CD4-positive, alpha-beta T cell treated with Interleukin-10 for 1 hour (primary cell): ENCODE data around the gene TRMT2A.

Experiments
- DNase-seq: peaks from one replicate; pipeline ENCODE4 v3.0.0-alpha.2; 2020

TRMT2A gene

DNA sequence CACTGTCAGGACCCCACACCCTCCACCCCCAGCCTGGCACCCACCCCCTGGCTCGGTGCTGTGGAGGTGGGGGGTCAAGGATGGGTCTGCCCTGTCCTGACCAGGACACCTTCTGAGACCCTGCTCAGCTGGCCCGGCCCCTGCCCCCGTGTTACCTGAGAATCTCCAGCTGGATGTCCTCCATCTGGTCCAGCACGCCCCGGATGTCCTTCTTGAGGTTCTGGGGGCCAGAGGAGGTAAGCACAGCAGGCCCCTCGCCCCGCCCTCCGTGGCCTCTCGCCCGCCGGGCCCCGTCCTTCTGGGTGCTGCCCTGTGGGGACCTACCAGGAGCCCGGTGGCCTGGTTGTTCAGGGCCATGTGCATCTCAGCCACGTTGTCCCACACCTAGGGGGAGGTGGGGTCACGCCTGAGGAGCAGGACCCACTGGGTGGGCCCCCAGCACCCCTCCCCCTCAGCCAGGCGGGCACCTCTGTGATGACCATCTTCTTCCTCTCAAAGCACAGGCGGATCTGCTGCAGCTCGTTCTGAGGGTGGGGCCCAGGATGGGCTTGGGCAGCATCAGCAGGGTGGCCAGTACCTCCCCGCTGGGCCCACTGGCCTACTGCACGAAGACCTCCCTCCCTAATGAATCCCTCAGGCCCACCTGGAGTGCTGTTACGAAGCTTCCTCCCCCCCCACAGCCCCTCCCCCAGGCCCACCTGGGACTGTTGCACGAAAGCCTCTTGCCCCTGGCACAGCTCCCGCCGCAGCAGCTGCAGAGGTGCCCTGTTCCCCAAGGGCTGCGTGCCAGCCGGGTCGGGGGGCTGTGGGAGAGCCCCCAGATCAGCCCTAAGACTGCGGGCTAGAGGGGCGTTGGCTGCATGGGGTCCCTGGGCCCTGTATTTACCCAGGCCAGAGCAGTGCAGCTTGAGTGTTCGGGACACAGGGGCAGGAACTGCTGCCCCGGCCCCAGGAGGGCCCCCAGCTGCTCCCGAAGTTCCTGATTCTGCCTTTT lies 32.5 kb upstream of the TRMT2A start:
- no peak for DNase-seq

DNA sequence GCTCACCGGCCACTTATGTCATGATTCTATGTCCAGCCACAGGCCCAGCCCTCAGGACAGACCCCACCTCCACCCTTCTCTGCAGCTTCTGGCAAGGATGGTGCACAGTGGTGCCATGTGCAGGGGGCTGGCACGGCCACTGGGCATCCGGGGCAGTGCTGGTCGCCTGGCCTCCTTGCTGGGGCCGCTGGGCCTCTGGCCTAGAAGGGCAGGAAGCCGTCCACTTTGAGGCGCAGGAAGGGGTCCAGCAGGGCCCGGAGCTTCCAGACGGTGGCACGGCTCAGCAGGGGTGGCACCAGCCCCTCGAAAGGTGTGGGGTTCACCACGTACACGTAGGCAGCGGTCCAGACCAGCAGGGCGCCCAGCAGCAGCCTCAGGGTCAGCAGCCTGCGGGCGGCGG lies 31.4 kb upstream of the TRMT2A start:
- no peak for DNase-seq

DNA sequence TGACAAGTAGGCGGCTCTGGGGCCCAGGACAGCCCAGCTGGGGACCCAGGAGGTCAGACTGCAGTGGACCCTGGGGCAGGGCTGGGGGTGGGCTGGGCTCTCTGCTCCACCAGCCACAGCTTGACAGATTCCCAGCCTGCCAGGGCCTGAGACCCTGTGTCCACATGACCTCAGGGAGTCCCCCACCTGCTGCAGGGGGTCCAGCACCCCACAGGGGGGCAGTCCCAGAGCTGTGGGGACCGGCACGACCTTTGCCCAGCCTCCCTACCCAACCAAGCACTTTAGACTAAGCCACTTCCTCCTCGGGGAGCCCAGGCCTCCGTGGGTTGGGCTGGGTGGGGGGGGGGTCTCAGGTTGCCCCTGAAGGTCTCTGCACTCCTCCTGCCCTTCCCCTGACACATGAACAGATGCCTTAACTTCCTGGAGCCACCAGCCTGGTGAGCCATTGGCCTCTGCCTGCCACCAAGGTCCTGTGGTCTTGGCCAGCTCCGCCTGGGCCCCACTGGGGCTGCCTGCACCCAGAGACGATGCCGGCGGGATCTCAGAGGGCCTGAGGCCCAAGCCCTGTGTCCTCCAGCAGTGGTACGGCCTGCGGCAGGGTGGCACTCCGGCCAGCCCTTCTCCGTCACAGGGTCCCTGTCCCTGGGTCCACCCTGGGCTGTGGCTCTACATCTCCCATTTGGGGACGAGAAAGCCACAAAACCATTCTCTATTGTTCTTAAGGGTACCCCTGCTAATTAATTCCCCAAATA lies 30.4 kb upstream of the TRMT2A start:
- DNase-seq = no peak

DNA sequence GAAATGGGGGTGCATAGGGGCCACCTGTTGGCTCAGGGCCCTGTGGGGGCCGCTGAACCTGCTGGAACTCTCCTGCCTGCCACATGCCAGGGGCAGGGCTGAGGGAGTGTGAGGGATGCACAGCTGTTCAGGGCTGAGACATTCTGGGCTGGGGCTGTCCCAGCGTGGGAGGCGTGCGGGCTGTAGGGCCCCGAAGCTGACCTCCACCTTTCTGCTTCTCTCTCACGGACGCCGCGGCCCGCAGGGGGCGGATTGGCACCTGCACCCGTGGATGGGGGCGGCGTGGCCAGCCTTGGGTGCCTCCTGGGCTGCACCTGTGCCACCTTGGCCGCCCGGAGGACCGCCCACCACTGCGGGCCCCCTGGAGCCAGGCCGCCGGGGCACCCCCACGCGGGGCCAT lies 29.8 kb upstream of the TRMT2A start:
- no peak for DNase-seq

DNA sequence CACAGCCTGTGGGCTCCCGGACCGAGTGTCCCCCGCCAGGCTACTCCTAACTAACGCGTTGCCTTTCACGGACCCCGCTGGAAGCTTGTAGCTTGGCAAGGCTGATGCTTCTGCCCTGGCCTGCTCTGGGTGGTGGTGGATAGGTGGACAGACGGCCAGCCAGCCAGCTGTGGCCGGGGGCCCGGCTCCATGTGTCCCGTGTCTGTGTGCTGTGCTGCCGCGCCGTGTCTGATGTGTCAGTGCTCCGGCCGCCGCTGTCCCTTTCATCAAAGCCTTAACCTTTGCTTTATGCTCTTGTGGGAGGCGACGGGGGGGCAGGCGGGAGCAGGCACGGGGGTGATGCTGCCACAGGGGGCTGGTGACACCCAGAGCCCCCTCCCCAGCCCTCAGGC lies 28.8 kb upstream of the TRMT2A start:
- no peak for DNase-seq

DNA sequence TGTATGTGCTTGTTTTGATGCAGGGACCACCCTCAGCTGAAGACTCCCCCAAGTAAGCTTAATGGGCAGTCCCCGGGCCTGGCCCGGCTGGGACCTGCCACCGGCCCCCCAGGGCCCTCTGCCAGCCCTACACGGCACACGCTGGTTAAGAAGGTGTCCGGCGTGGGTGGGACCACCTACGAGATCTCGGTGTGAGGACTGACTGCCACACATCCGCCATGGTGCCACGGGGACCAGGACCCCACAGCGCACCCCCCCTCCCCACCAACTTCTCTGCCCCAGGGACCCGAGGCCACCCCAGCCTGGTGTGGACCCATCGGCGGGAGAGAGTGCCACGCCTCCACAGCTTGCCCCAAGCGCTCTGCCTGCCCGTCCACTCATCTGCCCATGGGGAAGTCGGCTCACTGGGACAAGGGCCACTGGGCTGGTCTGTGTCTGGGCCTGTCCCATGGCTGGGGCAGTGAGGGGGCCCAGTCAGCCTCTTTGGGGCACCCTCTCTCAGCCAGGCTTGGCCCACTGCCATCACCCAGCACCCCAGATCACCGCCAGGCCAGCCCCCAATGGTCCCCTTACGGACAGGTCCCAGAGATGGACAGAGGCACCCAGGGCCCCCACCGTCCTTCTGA lies 28.3 kb upstream of the TRMT2A start:
- DNase-seq = no peak

DNA sequence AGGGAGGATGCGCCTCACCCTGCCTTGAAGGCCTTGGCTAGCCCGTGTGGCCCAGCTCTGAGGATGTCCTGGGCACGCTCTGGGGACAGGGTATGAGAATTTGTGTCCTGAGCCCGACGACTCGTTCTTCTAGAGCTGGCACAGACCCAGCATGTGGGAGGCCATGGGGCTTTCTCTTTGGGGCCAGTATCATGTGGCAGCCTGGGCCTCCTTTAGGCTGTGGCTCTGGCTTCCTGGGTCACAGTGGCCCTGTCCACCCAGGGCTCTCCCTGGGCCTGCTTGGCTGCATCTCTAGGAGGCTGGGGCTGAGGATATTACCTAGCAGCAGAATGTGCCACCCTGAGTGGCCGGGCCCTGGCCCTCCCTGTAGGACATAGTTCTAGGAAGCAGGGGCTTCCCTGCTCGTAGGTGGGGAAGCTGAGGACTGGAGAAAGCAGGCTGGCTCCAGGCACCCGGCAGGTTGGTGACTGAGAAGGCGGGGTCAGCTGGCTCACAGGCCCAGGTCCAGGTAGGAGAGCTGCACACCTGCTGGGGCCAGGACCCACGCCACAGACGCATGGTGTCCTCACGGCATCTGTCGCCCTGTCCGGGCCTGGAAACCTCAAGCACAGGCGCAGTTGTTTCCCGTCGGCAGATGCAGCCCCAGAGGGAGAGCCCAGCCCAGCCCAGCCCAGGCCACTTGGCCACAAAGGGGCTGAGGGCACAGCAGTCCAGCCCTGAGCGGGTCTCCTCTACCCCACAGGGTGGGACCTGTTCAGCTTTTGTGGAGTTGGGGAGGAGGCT lies 27.0 kb upstream of the TRMT2A start:
- no peak for DNase-seq

DNA sequence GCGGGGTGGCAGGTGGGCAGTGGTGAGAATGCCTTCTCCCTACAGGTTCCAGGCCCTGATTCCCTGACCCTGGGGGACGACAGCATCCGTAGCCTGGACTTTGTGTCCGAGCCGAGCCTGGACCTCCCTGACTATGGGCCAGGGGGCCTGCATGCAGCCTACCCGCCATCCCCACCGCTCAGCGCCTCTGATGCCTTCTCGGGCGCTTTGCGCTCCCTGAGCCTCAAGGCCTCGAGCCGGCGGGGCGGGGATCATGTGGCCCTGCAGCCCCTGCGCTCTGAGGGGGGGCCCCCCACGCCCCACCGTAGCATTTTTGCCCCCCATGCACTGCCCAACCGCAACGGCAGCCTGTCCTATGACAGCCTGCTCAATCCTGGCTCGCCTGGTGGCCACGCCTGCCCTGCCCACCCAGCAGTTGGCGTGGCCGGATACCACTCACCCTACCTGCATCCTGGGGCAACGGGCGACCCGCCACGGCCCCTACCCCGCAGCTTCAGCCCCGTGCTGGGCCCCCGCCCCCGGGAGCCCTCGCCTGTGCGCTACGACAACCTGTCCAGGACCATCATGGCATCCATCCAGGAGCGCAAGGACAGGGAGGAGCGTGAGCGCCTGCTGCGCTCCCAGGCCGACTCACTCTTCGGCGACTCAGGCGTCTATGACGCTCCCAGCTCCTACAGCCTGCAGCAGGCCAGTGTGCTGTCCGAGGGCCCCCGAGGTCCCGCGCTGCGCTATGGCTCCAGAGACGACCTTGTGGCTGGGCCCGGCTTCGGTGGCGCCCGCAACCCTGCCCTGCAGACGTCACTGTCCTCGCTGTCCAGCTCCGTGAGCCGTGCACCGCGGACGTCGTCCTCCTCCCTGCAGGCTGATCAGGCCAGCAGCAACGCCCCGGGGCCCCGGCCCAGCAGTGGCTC lies 25.9 kb upstream of the TRMT2A start:
- no peak for DNase-seq

DNA sequence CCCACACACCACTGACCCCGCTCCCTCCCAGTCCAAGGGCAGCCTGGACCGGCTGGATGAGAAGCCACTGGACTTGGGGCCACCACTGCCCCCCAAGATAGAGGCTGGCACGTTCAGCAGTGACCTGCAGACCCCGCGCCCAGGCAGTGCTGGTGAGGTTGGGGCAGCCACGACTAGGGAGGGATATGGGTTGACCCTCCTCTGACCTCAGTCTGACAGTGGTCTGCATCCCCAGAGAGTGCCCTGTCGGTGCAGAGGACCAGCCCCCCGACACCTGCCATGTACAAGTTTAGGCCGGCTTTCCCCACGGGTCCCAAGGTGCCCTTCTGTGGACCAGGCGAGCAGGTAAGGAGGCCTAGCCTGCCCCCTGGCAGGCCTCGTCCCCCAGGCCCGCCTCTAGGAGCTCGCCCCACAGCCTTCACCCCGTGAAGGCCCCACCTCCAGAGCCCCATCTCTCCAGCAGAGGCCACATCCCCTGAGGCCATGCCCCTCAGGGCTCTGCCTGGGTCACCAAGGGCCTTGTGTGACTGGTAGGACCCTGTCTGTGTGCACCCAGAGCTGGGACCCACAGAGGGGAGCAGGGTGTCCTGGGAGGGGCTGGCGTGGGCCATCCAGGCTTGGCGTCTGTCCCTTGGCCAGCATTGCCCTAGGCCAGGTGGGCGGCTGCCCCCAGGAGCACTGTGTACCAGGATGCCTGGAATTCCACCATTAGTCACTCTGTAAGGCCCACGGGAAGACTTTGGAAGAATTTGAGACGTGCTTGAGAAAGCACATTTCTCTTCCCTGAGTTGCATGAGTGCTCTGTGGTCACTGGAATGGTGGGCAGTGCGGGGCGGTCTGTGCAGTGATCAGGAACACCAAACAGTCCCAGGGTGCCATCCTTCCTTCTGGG lies 24.4 kb upstream of the TRMT2A start:
- no peak for DNase-seq

DNA sequence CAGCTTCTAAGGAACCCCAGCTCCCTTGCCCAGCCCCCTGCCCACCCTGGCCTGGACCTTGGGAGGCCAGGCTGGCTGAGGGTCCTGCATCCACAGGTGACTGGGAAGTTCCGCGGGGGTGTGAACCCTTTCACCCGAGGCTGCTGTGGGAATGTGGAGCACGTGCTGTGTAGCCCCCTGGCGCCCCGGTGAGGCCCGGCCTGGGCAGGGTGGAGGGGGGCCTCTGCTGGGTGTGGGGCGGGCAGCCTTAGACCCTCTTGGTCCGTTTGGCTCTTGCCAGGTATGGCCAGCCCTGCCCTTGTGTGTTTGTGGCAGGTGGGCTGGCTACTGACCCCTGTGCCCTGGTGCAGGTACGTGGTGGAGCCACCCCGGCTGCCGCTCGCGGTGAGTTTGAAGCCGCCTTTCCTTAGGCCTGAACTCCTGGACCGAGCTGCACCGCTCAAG lies 23.5 kb upstream of the TRMT2A start:
- no peak for DNase-seq

DNA sequence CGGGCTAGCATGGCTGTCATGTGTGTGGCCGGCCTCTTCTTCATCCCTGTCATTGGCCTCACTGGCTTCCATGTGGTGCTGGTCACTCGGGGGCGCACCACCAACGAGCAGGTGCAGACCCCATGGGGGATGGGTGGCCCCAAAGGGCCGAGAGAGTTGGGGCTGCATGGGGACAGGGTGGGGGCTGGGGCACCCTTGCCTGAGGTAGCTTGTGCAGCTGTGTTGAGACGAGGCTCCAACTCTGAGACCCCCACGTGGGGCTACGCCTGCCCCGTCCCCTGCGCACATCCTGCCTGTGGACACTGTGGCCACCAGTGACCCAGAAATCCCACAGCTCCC lies 23.1 kb upstream of the TRMT2A start:
- no peak for DNase-seq

DNA sequence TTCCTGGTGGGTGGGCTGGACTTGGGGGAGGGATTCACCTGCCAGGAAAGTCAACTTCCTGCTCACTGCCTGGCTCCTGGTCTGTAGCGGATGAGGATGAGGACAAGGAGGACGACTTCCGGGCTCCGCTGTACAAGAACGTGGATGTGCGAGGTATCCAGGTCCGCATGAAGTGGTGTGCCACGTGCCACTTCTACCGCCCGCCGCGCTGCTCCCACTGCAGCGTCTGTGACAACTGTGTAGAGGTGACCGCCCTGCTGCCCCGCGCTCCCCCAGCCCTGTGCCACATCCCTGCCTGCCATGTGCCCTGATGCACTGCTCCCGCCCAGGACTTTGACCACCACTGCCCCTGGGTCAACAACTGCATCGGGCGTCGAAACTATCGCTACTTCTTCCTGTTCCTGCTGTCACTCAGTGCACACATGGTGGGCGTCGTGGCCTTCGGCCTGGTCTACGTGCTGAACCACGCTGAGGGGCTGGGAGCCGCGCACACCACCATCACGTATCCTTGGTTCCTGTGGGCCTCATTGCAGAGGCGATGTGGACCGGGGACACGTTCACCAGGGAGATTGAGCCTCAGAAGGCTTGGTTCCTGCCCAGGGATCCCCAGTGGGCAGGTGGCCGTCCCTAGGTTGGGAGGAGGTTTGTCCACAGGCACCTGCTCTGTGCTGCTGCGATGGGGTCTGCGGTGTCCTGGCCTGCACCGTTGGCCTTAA lies 22.5 kb upstream of the TRMT2A start:
- no peak for DNase-seq

DNA sequence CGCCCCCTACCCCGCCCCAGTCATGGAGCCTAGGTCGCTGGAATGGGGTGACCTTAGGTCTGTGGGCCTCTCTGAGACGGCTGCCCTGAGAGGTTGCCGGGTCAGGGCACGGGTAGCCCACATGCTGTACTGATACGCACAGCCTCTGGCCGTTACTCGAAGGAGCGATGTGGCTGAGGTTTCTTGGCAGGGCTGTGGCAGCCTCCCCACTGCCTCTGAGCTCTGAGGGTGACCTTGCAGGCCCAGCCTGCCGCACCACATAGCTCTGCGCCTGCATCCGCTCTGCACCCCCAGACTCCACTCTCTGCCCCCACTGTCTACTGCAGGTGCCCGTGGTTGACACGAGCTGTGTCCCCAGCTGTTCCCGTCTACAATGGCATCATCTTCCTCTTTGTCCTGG lies 21.8 kb upstream of the TRMT2A start:
- no peak for DNase-seq

DNA sequence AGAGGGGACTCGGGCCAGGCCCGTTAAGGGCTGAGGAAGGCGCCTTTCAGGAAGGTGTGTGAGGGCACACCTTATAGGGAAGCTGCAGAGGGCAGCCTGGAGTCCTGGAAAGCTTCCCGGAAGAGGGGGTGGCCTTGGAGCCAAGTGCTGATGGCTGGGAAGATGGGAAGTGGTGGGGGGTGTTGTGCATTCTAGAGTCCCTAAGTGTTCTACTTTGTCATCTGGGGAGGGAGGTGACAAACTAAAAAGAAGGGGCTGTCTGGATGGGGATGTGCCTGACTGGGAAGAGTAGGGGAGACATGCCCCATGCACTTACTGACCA lies 21.4 kb upstream of the TRMT2A start:
- DNase-seq = no peak

DNA sequence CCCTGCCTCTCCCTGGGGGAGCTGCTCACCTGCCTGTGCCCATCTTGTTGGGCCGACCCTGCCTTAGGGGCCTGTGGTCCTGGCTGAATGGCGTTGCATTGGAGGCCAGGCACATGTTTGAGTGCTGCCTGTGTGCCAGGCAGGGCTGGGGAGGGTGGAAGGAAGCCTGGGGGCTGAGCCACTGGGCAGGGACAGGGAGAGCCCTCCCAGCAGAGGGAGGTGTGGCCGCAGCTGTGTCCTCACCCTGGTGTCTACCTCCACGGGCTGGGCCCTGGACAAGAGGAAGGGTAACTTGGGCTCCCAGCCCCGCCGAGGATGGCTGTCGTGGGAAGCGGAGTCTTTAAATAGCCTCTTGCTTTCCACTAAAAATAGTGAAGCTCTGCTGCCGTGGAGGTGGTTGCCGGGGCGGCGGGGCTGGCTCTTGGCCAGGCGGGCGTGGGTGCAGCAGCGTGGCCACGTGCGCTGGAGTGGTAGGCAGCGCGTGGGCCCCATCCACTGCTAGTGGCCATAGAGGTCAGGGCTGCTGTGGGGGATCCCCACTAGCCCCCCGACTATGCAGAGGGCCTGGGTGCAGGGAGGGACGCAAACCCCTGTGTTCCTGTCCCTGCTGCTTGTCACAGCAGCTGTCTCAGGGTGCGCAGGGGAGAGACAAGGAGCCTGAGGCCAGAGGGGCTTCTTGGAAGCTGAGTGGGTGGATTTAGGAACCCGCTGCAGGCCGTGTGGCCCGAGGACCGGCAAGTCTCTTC lies 20.8 kb upstream of the TRMT2A start:
- no peak for DNase-seq

DNA sequence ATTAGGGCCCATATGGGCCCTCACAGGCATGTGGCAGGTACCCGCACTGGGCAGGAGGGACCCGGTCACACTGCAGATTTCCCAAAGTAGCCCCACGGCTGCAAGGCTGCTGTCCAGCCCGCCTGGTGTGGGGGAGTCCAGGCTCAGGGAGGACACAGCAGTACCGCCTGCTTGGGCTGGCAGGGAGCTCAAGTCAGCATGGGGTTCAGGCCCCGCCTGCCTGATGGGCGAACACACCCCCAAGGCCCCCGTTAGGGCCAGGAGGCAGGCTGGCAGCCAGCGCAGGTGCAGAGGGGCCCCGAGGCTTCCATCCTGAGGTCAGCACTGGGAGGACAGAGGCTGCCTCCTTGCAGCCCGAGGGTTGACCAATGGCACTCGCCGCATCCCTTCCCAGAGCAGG lies 20.1 kb upstream of the TRMT2A start:
- DNase-seq = no peak

DNA sequence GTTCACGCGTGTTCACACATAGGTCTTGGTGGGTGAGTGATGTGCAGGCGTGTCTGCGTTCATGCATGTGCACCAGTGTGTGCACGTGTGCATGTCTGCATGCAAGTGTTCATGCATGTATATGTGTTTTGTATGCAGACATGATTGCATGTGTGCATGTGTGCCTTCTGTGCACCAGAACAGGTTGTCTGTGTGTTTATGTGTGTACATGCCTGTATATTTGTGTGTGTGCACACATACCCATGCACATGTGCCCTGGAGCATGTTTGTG lies 19.5 kb upstream of the TRMT2A start:
- no peak for DNase-seq

DNA sequence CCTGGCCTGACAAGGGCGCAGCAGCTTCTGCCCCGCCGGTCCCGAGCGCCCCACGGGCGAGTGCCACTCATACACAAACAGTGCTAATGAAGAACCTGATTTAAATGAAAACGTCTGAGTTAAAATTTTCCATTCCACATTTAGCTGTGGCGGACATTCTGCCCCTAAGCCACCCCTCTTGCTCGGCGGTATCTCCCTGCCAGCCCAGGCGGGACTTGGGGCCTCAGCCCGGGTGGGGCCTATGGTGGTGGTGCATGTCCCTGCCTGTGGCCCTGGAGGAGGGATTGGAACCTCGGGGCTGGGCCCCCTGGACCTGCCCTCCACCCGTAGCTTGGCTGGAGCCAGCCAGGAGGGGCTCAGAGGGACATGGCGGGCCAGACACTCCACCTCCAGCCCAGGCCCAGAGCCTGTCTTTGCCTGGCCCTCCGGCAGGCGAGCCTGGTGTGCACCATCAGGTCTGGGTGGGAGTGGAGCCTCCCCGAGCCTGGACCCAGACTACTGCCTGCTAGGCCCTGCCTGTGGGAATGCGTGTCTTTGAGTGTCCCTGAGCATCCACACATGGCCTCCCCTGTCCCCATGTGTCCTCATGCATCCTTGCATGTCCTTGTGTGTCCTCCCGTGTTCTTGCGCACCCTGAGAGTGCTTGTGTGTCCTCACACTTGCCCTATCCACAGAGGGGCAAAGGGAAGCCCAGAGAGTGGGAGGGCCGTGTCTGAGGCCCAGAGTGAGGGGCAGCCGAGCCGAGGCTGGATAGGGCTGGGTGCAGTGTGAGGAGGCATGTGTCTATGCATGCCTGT lies 19.0 kb upstream of the TRMT2A start:
- DNase-seq = no peak

DNA sequence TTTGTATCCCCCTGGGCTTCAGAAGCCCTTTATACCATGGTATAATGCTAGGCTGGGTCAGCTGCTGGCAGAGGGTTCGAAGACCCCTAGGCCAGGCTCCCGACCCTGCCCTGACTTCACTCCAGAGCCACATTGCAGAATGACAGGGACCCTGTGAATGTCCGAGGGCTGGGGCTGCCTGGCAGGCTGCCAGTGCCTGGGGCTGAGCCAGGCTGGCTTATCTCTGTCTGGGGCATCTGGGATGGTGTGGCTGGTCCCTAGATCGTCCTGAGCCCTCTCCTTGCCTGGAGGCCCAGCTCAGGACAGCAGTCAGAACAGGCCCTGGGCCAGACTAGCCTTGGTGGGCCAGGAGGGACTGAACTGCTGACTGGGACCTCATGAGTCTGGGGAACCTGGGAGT lies 18.2 kb upstream of the TRMT2A start:
- DNase-seq = no peak
